Measurements from ENCODE around the gene DGCR6L.
"Not testable (repeated sequence)": the region's sequence is repeated elsewhere in the genome, so short reads cannot be mapped to it uniquely, and the experiment has no call there.

- TF ChIP-seq, protein P1, sequence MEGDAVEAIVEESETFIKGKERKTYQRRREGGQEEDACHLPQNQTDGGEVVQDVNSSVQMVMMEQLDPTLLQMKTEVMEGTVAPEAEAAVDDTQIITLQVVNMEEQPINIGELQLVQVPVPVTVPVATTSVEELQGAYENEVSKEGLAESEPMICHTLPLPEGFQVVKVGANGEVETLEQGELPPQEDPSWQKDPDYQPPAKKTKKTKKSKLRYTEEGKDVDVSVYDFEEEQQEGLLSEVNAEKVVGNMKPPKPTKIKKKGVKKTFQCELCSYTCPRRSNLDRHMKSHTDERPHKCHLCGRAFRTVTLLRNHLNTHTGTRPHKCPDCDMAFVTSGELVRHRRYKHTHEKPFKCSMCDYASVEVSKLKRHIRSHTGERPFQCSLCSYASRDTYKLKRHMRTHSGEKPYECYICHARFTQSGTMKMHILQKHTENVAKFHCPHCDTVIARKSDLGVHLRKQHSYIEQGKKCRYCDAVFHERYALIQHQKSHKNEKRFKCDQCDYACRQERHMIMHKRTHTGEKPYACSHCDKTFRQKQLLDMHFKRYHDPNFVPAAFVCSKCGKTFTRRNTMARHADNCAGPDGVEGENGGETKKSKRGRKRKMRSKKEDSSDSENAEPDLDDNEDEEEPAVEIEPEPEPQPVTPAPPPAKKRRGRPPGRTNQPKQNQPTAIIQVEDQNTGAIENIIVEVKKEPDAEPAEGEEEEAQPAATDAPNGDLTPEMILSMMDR (IDR thresholded peaks at IDR 0.05) = not testable (repeated sequence)
- not testable (repeated sequence) for TF ChIP-seq POLR2A (IDR thresholded peaks at IDR 0.05)
These were observed 16.7 kb downstream of the DGCR6L start for GRCh38 chr22:20303229-20303534.

All from lower leg skin (tissue), 3 donors.